ENCODE results near the gene LAMP1. TPM values are rescaled to one million over a fixed set of nuclear protein-coding genes. Genes with fewer than 3 reads are reported as not detected.

Gene LAMP1
- total and polyA plus RNA-seq, 2 experiments from 2014 or later, result 34.5 to 107 TPM

DNA sequence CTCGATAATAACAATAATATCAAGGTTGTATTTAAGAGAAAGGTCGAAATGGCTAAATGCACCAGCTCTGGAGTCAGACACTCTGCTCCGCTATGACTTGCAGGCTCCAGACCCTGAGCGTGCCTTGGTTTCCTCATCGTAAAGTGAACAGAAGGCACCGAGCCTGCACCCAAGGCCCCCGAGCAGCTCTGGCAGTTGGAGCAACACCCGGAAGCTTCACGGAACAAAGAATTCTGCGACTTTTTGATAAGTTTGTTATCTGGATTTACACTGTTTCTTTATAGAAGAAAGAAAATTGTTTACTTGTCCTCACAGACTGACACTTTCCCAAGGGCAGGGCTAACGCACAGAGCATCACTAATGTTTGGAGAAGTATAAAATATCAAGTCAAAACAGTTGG lies 62.5 kb downstream of the LAMP1 start:
- Histone ChIP-seq H3K9me2 (ENCODE audit: insufficient read depth) (no peaks in the 10 kb centered on the region), H3K79me2 (replicated peaks; ENCODE audit: insufficient read depth) (peaks cover 82% of the 10 kb centered on the region), H4K20me1 (replicated peaks; ENCODE audit: insufficient read depth) (peaks cover 52% of the 10 kb centered on the region), H3K4me2 (no peak overlapping the region), H3K36me3 (ENCODE audit: insufficient read depth) (peaks cover 21% of the 10 kb centered on the region), H3K4me1 (ENCODE audit: insufficient read depth) (peaks cover 15% of the 10 kb centered on the region; the same call in 1 of the 2 replicates), H3K27ac (ENCODE audit: low read depth) (peak overlapping the region; percentile 55; the same call in 1 of the 2 replicates), H3K4me3 (no peak overlapping the region), H2AFZ (no peak overlapping the region), H3F3A (replicated peaks; ENCODE audit: low read depth) (peaks cover 18% of the 10 kb centered on the region; the same call in 1 of the 2 replicates), H3K27me3 (ENCODE audit: insufficient read depth) (no peaks in the 10 kb centered on the region)
- Mint-ChIP-seq H3K27ac (no peak overlapping the region), H3K9me3 (no peaks in the 10 kb centered on the region), H3K36me3 (ENCODE audit: low read depth) (peaks cover 45% of the 10 kb centered on the region), H3K27me3 (ENCODE audit: insufficient read depth, low read depth, poor library complexity) (peaks cover 6% of the 10 kb centered on the region), H3K4me1 (peaks cover 11% of the 10 kb centered on the region; the same call in 2 of the 3 replicates), H3K4me3 (no peak overlapping the region)
- ATAC-seq (no peak), DNase-seq (ENCODE audit: low spot score) (no peak)
- no peak for TF ChIP-seq CREB1 (CRISPR knock-in tag; IDR thresholded peaks at IDR 0.05; ENCODE audit: low read depth)
- TF ChIP-seq STAT1 (IDR thresholded peaks at IDR 0.05; ENCODE audit: unreplicated experiment), result no peak
- no peak for TF ChIP-seq NANOG (IDR thresholded peaks at IDR 0.05; ENCODE audit: borderline replicate concordance)
- TF ChIP-seq JUNB (IDR thresholded peaks at IDR 0.05; ENCODE audit: unreplicated experiment), result no peak
- no peak for TF ChIP-seq EZH2 (IDR thresholded peaks at IDR 0.05; ENCODE audit: low read depth, unreplicated experiment)
- no peak for TF ChIP-seq POLR2AphosphoS5 (IDR thresholded peaks at IDR 0.05; ENCODE audit: low read depth)
- TF ChIP-seq, protein P1, sequence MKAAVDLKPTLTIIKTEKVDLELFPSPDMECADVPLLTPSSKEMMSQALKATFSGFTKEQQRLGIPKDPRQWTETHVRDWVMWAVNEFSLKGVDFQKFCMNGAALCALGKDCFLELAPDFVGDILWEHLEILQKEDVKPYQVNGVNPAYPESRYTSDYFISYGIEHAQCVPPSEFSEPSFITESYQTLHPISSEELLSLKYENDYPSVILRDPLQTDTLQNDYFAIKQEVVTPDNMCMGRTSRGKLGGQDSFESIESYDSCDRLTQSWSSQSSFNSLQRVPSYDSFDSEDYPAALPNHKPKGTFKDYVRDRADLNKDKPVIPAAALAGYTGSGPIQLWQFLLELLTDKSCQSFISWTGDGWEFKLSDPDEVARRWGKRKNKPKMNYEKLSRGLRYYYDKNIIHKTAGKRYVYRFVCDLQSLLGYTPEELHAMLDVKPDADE (IDR thresholded peaks at IDR 0.05), result no peak
- TF ChIP-seq, protein P2, sequence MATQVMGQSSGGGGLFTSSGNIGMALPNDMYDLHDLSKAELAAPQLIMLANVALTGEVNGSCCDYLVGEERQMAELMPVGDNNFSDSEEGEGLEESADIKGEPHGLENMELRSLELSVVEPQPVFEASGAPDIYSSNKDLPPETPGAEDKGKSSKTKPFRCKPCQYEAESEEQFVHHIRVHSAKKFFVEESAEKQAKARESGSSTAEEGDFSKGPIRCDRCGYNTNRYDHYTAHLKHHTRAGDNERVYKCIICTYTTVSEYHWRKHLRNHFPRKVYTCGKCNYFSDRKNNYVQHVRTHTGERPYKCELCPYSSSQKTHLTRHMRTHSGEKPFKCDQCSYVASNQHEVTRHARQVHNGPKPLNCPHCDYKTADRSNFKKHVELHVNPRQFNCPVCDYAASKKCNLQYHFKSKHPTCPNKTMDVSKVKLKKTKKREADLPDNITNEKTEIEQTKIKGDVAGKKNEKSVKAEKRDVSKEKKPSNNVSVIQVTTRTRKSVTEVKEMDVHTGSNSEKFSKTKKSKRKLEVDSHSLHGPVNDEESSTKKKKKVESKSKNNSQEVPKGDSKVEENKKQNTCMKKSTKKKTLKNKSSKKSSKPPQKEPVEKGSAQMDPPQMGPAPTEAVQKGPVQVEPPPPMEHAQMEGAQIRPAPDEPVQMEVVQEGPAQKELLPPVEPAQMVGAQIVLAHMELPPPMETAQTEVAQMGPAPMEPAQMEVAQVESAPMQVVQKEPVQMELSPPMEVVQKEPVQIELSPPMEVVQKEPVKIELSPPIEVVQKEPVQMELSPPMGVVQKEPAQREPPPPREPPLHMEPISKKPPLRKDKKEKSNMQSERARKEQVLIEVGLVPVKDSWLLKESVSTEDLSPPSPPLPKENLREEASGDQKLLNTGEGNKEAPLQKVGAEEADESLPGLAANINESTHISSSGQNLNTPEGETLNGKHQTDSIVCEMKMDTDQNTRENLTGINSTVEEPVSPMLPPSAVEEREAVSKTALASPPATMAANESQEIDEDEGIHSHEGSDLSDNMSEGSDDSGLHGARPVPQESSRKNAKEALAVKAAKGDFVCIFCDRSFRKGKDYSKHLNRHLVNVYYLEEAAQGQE (IDR thresholded peaks at IDR 0.05; ENCODE audit: unreplicated experiment), result no peak
- no peak for TF ChIP-seq EZH2phosphoT487 (IDR thresholded peaks at IDR 0.05; ENCODE audit: unreplicated experiment)

DNA sequence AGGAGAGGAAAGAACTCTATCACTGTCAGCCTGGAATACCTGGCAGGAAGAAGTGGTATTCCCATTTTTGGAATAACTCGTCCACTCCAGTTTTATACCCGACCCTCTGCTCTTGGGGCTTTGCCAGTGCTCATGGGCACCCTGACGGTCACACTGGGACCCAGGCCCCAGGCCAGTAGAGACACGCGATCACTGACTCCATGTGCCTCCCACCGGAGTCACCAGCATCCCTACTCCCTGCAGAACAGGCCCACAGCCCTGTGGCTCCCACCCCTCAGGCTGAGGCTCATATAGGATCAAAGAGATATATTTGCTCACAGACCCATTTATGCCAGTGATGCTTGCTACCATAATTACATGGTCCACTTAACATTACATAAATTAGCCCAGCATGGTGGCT lies 63.4 kb downstream of the LAMP1 start:
- H3K27ac ChIP-seq (ENCODE audit: low read depth), result 0 out of 2 replicates have a peak overlapping the region, but pooled peaks have one; percentile 55
- peaks cover 14% of the 10 kb centered on the region for H3K4me1 Mint-ChIP-seq
- H3K36me3 Mint-ChIP-seq (ENCODE audit: low read depth), result peaks cover 37% of the 10 kb centered on the region
- ATAC-seq (no peak), DNase-seq (ENCODE audit: low spot score) (no peak)
- H3K27ac Mint-ChIP-seq, result no peak overlapping the region
- no peak overlapping the region for H3K4me2 ChIP-seq
- H3K9me2 ChIP-seq (ENCODE audit: insufficient read depth), result no peaks in the 10 kb centered on the region
- H3K9me3 Mint-ChIP-seq, result peaks cover 1% of the 10 kb centered on the region; the same call in 2 of the 3 replicates
- H3K36me3 ChIP-seq (ENCODE audit: insufficient read depth), result peaks cover 21% of the 10 kb centered on the region
- H3K4me1 ChIP-seq (ENCODE audit: insufficient read depth), result peaks cover 15% of the 10 kb centered on the region; the same call in 1 of the 2 replicates
- H3F3A ChIP-seq (replicated peaks; ENCODE audit: low read depth), result peaks cover 21% of the 10 kb centered on the region; the same call in 1 of the 2 replicates
- no peak overlapping the region for H3K4me3 Mint-ChIP-seq
- H3K27me3 Mint-ChIP-seq (ENCODE audit: insufficient read depth, low read depth, poor library complexity), result peaks cover 6% of the 10 kb centered on the region
- H2AFZ ChIP-seq, result no peak overlapping the region
- no peaks in the 10 kb centered on the region for H3K27me3 ChIP-seq (ENCODE audit: insufficient read depth)
- H3K4me3 ChIP-seq, result no peak overlapping the region
- peaks cover 52% of the 10 kb centered on the region for H4K20me1 ChIP-seq (replicated peaks; ENCODE audit: insufficient read depth)
- peaks cover 81% of the 10 kb centered on the region for H3K79me2 ChIP-seq (replicated peaks; ENCODE audit: insufficient read depth)
- TF ChIP-seq CREB1 (CRISPR knock-in tag; IDR thresholded peaks at IDR 0.05; ENCODE audit: low read depth) (no peak), ZNF331 (CRISPR knock-in tag; IDR thresholded peaks at IDR 0.05; ENCODE audit: low read depth) (no peak)
- TF ChIP-seq, protein P1 (IDR thresholded peaks at IDR 0.05), result no peak

All from GM23338 (cell line).